Lung microvascular endothelial cell (primary cell): ENCODE measurements around the gene SLC23A2. TPM values are rescaled to one million over a fixed set of nuclear protein-coding genes. Genes with fewer than 3 reads are reported as not detected.

ENCODE experiments used
- DNase-seq, 2 donors: peaks; one replicate each; pipeline versions ENCODE4 v3.0.0 to v3.0.0-alpha.2; 2010; ENCODE audit warnings: low read depth in 2 of 2
- total RNA-seq: library from RNA; depleted of rRNA; stranded (reverse); fragments of >200 nt; gene quantifications from 2 replicates; pipeline ENCODE4 v1.2.1, GENCODE V29; 2014

SLC23A2 gene
- total RNA-seq, 1 donor from 2014 or later, result 14.7 TPM

DNA sequence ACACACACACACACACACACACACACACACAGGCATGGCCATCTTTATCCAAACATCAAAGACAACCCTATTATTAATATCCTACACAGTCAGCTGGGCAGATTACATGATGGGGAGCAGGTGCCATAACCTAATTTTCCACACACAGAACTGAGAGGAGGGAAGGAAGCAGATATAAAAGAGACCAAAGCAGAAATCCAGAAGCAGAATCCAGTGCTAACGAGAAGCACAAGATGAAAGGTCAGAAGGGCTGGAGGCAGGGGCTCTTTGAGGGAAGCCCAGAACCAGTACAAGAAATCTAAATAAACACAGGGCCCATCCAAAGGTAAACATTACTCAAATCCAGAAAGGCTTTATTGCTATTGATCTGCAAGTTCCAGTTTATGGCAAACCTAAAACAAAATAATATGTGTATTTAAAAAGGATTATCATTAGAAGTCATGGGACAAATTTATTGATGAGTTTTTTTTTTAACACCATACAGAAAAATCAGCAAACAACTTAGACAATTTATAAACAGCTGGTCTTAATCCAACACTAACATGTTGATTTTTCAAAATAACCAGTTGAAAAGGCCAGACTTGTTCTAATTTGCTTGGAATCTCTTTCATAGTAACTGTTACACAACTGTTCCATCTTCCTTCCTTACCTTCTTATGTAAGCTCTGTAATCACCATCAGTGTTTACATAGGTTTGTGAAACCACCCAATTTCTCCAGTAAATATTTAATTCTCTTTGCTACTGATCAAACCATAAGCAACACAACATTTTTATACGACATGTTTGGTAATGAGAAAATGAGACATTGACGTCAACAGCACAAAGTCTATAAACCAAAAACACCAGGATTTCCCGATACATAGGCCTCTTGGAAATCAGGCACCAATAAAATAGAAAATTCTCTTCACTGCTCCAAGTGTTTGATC is 34.2 kb downstream of the SLC23A2 start:
- DNase-seq, result no peak

DNA sequence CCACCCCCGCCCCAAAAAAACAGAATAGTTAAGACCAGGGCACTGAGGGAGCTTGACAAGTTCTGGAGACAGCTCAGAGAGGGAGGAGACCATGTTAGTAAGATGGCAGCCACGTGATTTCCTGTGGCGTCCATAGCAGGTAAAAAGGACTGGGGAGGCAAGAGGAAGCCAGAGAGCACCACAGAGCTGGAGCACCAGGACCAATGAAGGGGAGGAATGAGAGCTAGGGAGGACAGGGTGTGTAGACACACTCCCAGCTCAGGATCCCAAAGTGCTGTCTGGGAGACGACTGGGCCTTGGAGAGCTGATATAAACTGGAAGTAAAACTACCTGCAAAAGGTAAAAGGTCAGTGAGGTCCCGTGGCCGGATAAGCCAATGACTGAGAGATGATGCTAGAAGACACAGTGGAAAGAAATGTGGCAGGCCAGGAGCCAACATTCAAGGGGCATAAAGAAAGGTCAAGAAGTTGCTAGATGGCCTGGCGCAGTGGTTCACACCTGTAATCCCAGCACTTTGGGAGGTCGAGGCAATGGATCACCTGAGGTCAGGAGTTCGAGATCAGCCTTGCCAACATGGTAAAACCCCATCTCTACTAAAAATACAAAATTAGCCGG is 39.0 kb downstream of the SLC23A2 start:
- no peak for DNase-seq

DNA sequence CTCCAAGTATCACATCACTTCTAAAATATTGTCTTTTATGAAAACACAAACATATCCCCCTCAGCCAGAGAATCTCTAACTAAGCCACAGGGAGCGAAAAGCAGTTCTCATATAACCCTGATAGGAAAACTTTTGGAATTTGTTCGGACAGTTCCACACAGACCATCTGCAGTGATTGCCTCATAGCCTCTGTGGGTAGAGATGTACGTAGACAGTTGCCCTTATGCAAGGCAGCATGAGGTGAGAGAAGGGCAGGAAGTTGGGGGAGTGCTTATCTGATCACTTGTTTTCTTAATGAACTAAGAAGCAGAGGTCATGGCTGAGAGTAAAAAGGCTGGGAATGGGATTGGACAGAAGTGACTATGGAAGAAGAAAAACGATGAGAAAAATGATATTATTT is 39.6 kb downstream of the SLC23A2 start:
- DNase-seq, result peak; percentile 31 to 52

DNA sequence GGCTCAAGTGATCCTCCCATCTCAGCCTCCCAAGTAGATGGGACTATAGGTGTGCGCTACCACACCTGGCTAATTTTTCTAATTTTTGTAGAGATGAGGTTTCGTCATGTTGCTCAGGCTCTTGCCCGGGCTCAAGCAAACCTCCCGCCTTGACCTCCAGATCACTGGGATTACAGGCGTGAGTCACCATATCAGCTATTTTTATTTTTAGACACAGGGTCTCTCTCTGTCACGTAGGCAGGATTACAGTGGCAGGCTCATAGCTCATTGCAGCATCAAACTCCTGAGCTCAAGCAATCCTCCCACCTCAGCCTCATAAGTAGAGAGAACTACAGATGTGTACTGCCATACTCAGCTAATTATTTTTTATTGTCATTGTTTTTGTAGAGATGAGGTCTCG is 41.7 kb downstream of the SLC23A2 start:
- DNase-seq, result no peak

DNA sequence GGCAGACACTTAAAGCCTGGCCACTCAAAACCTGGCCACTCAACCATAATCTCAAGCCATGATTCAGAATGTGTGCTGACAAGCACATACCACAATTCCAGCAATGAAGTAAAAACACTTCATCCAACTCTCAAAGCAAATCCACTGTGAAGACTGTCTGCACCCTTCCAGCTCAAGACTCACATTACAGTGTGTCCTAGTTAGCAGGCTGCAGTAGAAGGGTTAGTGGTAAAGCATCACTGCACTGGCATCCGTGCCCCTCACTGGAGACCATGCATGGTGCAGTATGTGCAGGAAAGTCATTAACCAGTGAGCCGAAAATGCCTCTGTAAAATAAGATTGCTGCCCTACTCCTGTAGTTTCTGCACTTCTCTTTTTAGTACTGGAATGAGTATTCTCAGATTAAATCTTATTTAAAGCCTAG is 43.4 kb downstream of the SLC23A2 start:
- DNase-seq, result no peak

DNA sequence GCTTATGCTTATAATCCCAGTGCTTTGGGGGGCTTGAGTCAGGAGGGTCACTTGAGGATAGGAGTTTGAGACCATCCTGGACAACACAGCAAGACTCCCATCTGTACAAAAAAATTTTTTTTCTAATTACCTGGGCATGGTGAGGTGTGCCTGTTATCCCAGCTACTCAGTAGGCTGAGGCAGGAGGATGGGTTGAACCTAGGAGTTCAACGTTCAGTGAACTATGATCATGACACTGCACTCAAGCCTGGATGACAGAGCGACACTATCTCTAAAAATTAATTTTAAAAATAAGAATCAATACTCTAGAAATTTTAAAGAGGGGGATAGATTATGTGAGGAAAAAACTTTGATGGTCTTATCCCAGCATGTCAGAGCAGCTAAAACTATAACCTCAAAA is 44.1 kb downstream of the SLC23A2 start:
- DNase-seq, result no peak

DNA sequence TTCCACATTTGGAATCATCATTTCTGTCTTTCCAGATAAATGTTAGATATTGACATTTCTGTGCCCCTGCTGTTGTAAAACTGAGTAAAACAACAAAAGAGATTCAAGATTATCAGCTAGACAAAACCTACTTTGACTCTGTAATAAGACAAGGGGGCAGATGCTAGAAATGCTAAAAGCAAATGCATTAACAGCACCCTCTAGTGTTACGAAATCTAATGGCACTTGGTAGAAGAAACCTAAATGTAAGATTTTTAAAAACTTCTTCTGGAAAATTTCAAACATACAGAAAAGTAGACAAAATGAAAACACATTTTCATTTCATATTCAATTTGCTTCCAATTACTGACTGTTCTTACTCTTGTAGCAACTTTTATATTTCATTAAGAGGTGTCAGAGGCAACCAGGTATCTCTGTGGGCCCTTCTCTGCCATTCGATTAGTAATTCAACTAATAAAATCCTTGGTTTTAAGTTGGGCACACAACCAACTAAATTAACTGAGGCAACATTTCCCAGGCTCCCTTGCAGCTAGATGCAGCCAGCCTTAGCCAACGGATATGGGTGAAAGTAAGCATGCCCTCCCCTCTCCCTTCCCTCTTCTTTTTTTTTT is 45.0 kb downstream of the SLC23A2 start:
- DNase-seq, result peak; percentile 67 to 74

DNA sequence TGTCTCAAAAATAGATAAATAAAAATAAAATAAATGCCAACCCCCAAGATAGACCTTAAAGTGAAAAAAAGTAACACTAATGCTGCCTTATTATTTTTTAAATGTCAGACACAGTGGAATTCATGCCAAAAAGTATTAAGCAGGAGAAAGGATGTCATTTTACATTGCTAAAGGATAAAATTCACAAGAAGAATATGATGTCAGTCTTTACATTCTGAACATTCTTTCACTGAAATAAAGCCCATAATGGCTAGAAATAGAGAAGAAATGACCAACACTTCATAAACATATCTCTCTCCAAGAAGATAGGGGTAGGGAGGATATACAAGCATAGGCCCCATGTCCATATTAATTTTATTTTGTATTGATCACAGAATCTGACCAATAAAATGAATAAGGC is 47.4 kb downstream of the SLC23A2 start:
- DNase-seq, result no peak

DNA sequence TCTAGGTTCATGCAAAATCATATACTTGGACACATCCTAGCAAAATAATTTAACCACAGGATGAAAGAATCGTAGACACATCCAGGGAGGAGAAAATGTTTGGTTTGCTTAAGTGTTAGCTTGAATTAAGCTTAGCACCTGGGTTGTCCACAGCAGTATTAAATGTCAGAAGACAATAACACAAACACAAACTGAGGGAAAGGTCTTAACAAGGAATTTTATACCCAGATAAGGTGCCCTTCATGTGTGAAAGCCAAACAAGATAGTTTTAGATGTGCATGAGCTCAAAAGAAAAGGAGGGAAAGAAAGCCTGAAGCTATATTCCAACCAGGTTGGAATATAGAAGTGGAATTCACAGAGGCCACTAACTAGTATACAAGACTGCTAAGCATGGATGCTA is 49.1 kb downstream of the SLC23A2 start:
- DNase-seq, result no peak

DNA sequence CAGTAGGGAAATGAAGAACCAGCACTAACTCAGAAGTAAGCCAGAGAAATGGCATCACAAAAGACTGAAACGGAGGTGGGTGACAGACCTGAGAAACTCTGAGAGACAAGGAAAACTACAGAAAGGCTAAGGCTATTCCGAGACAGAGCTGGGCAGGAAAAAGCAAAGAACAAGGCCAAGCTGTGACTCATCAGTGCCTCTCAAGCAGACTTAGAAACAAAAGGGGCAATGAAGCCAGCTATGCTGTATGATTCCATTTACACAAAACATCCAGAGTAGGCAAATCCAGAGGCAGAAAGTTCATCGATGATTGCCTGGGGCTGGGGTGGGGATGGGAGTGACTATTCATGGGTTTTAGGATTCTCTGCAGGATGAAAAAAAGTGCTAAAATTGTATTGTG is 50.0 kb downstream of the SLC23A2 start:
- DNase-seq, result peak; percentile 28 to 94

DNA sequence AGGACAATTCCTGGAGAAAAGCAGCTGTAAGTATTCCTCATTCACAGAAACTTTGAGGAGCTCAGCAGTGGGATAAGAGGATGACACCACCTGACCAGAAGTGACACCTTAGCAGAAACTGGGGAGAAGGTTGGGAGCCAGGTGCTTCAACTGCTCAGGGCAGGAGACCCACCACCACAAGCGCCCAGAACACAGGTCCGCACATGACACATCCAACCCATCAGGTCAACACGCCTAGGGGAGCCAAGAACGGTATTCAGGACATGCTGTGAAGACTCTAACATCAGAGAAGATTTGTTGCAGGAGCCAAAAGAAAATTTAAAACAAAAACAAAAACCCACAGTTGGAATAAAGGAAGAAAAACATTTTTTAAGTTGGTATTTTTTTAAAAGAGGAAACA is 50.5 kb downstream of the SLC23A2 start:
- no peak for DNase-seq

DNA sequence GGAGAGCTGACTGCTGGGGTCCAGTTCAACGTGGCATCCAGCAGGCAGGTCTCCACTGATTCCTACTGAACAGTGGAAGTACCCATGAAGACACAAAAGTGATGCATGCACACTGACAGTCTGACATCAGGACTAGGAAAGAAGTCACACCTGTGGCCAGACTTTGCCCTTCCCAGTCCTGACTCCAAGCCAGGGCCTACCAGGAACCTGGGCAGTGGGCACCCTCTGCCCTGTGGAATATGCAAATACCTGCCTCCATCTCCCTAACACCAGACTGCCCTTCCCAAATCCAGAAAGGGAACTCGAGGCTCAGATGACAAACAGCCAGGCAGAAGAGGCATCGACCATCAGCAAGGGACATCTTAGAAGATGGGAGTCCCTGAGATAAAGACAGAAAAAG is 50.9 kb downstream of the SLC23A2 start:
- no peak for DNase-seq

DNA sequence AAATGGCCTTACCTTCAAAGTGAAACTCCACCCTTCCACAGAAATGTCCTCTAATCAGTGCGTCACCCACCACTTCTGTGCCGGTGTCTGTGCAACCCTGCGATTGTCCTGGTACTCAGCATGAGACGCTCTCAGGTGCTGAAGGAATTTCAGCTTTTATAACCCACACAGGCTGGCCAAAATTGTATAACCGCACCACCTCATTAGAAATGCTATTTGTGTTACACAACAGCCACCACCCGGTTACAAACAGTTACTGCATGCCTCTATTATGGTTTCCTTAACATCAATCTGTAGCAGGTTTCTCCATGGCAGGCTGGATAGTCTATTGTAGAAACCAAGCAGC is 51.5 kb downstream of the SLC23A2 start:
- peak; percentile 65 to 72 for DNase-seq

DNA sequence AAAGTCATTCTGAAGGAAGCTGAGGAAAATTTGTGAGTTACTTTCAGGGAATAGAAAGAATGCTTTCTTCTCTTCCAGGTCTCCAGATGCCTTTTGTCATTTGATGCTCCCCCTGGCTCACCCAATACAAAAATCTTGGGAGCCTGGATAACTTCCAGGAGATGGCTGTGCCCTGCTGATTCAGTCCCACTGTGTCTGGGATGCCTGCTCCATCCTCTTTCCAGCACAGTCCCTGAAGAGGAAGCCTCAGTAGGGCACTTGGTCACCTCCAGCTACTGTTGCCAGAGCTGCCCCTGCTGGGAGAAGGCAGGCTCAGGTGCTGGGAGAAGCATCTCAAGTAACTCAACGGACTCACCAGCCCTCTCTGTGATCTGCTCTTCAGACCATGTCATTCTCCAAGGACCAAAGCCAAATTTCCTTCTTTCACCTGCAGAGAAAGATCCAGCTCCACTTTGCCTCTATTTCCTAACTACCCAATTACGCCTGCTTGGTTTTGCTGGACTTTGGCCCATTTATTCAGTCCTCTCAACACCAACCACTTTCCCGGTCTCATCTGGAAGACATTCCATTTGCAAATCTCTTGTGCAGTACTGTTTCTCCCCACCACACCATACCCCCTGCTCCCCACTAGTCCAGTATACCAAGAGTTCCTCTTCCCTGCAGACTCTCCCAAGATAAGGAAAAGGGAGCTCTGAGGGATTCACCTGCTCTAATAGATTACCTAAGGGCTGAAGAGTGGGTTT is 53.3 kb downstream of the SLC23A2 start:
- no peak for DNase-seq

DNA sequence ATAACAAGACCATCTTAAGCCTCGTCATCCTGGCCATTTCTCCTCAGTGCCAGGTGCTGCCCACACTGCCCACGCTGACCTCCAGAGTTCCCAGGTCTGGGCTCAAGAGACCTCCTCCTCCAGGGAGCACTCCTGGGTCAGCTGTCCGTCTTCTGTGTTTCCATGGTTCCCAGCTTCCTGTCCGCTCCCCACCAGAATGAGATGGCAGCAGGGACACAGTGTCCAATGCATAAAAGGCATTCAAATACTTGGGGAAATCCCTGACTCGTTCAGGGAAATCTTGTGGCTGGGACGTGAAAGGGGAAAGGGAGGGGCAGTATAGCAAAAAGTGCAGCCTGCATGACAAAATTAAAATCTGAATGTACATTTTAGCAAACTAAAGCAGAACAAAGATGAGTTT is 54.3 kb downstream of the SLC23A2 start:
- no peak for DNase-seq

DNA sequence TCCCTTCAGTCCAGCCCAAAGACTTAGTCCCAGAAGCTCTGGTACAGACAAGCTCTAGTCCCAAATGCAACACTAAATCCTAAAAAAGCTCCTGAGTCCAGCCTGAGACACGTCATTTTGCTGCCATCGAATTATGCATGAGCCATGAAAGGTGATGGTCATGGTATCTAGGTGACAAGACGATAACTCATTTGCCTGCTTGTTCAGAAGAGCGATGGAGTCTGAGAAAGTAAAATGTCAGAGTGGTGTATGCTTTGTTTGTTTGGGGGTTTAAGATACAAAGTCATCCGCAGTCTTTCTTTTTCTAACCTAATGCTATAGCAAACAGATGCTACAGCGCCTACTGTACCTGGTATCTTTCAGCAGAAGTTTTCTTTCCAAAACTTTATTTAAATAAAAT is 54.7 kb downstream of the SLC23A2 start:
- DNase-seq, result no peak

DNA sequence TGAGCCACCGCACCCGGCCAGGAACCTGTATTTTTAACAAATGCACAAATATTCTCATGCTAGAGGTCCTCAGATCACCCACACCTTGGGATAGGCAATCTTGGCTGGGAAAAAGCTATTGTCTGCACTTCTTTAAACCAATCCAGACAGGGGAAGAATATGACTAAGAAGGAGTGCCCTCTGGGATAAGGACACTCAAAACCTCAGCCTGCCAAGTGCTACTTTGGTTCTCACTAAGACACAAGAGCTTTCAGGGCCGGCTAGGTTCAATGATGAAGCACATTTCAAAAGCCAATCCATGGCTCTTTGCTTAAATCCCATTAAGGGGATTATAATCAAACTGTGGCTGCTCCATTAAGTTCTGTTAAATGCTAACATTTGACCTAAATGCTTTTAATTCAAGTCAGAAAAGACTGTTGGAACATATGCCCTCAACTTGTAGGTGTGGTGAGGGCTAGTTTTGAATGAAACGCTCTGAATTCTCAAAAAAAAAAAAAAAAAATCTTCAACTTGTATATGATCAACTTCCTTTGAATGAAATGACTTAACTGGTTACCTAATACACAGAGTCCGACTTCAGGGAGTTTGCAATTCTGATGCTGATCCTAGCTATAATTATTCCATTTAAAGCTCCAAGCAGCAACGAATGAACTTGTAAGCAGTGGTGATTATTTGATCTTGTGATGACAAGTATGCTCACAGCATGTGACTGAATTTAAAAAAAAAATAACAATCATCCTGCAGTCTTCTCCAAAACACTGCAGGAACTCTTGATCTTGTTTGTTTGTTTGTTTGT is 56.6 kb downstream of the SLC23A2 start:
- no peak for DNase-seq

DNA sequence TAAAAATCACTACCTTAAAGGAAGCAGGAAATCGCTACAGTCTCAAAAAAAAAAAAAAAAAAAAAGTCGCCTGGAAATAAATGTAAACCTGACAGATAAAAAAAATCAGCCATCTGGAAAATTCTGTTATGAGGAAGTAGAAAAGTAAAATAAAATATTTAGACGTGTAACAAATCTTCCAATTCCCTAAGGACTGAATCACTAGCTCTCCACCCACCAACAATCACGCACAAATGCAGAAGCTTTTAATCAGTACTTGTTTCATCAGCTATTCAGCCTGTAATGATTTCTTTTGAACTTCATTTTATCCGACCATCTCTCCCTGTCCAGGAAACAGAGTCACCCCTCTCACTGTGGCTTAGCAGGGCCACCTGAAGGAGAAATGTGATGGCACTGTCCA is 59.0 kb downstream of the SLC23A2 start:
- no peak for DNase-seq

DNA sequence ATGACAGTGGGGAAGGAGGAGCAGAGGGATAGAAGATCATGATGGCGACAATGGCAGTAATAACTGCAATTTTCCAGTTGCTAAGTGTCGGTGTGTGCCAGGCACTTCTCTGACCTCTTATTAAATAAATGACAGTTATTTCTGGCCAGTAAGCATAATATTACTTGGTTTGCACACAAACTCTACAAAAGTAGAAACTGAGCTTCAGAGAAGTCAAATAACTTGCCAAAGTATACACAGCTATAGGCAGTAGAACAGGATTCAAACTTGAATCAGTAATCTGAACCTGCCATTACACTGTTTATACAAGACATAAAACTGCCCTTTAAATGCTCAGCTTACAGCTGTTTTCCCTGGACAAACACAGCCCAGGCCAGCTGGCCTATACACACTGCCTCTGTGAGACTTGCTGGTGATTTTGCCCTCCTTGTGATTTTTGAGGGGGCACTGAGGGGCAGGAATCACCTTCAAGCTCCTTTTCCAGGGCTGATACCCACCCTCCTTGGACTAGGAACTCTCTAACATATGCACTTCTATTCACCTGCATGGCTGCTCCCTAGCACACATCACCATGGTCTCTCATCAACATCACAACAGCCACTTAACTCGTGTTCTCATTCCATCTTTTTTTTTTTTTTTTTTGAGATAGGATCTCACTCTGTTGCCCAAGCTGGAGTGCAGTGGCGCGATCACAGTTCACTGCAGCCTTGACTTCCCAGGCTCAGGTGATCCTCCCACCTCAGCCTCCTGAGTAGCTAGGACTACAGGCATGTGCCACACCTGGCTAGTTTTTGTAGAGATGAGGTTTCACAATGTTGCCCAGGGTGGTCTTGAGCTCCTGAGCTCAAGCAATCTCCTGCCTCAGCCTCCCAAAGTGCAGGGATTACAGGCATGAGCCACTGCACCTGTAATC is 63.6 kb downstream of the SLC23A2 start:
- DNase-seq, result no peak

DNA sequence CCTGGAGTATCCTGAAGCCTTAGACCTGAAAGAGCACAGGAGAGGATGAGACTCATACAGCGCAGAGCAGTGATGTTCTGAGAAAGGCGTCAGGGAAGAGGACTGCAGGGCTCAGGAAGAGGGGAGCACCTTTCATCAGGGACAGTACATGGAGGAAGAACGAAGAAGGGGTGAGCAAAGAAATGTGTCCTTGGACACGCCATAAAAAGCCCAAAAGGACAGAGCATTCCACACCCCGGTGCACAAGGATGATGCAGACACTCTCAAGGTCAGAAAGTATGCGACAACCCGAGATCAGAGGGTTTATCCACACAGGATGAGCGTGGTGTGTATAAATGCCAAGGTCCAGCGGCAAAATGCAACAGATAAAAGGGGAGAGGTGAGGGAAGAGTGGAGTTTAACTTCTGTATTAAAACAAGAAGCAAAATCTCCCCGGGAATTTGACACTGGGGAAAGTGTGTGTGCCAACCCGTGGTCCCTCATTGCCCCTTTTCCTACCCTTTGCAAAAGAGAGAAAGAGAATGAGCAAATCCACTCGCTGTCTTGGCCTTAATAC is 64.4 kb downstream of the SLC23A2 start:
- no peak for DNase-seq
